SK-N-SH treated with all-trans-retinoic acid at 6 μM for 48 hours (cell line): ENCODE results near the gene MLIP.

Experiments used
- RARB ChIP-seq: fragments of 250-450 bp; sonication (Bioruptor Pico); IDR thresholded peaks from 2 replicates; pipeline ENCODE4 v1.8.0; 2021; ENCODE audit warnings: mild to moderate bottlenecking, moderate library complexity
- ZC3H10 ChIP-seq: fragments of 250-450 bp; sonication (Bioruptor Pico); IDR thresholded peaks from 2 replicates; pipeline ENCODE4 v1.5.1; 2021; ENCODE audit warnings: mild to moderate bottlenecking, moderate library complexity

DNA sequence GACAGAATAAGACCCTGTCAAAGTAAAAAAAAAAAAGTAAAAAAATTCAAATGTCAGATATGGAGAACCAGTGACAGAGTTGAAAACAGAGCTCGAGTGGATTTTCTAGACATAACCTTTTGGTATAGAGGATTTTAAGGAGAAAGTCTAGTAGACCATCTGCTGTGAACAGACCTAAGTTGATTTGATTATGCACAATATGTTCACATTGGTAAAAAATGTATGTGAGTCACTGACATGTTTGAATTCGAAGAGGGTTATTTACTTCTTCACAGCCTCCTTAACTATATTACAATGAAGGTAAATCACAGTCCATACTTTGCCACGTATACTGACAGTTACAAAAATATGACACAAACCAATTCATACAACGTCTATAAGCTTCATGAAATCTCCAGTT, 204.4 kb downstream of the MLIP start:
- TF ChIP-seq RARB (CRISPR knock-in tag) (no peak), ZC3H10 (CRISPR knock-in tag) (no peak)
